ENCODE data around the gene HELT. TPM values are rescaled to one million over a fixed set of nuclear protein-coding genes. Genes with fewer than 3 reads are reported as not detected.

Gene HELT
- total and polyA plus RNA-seq, 2 of the 4 experiments (the other 2 are of a cell fraction) = not detected

DNA sequence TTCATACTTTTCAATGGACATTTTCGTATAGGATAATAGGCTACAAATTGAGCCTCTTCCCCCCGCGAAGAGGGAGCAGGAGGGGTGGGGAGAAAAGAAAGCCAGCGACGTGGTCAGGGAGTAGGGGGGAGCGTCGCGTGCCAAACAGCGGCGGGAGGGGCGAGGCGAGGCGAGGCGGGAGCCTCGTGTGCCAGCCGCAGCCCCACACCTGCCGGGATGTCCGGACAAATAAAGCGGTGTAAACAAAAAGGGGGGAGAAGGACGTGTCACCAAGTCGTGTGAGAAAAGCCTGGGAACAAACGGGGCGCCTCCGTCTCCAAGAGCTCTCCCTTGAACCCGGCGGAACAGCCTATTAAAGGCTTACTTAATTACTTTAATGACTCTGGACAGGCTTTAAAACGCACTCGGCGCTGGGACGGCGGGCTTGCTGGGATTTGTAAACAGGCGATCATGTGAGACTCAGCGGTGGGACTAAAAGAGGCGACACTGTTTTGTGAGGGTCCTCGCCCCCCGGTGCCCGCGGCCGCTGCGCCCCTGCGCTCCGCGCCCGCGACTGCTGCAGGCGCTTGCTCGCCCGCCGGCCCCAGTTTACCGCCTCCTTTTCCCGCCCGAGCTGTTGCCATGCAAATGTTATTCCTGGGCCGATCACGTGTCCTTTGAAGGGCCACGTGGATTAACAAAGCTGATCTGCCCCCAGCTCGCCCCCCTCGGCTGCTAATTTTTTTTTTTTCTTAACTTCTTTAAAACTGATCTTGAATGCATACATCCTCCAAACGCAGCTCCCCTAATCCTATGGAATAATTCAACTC is at the start of gene HELT (continued):
- TF ChIP-seq NFE2L2 (IDR thresholded peaks at IDR 0.05; ENCODE audit: low read depth, low read length) (no peak), POLR2A (IDR thresholded peaks at IDR 0.05; ENCODE audit: low read depth, low read length) (no peak), CEBPB (IDR thresholded peaks at IDR 0.05; ENCODE audit: low read depth, low read length) (no peak), BHLHE40 (IDR thresholded peaks at IDR 0.05; ENCODE audit: low read depth, low read length) (no peak)

DNA sequence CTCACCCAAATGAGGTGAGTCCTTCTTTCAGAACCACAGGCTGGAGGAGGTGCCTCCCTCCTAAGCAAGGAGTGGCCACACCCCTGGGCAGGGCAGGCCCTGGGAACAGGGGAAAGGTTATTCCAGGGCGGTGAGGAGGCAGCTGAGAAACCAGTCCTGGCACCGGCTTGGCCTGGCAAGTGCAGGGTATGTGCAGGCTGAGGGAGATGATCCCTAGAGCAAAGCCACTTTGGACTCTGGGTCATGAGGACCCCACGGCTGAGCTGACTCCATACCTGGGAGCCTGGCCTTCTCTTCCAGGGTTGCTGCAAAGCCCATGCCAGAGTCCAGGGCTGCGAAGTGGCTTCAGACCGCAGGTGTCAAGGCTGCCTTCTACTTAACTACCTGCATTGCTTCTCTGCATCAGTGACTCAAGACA is 49.5 kb upstream of the HELT start:
- Histone ChIP-seq H3K36me3 (ENCODE audit: control insufficient read depth, insufficient read depth, low read length) (no peaks in the 10 kb centered on the region), H3K14ac (replicated peaks; ENCODE audit: low read depth, low read length) (no peak overlapping the region), H3K4me3 (ENCODE audit: insufficient read depth, low read depth, low read length) (no peak overlapping the region), H4K5ac (ENCODE audit: low read depth, low read length) (no peak overlapping the region), H3K27me3 (ENCODE audit: control insufficient read depth, insufficient read depth, low read length) (no peaks in the 10 kb centered on the region; the same call in 1 of the 2 replicates), H2AFZ (replicated peaks; ENCODE audit: low read length, poor library complexity) (no peak overlapping the region), H2AK5ac (ENCODE audit: low read depth, low read length) (no peak overlapping the region), H3K79me1 (ENCODE audit: low read depth in 1 of 2, low read length in 2 of 2) (no peaks in the 10 kb centered on the region), H2BK20ac (ENCODE audit: low read depth, low read length) (no peak overlapping the region), H2BK5ac (ENCODE audit: low read depth, low read length, poor library complexity, severe bottlenecking) (no peak overlapping the region), H3K18ac (ENCODE audit: low read depth, low read length) (no peak overlapping the region), H4K8ac (ENCODE audit: low read depth in 2 of 2, low read length in 2 of 2) (no peak overlapping the region), H3K9me3 (ENCODE audit: control insufficient read depth, insufficient read depth, low read length) (no peaks in the 10 kb centered on the region), H4K91ac (ENCODE audit: insufficient read depth, low read depth, low read length) (no peak overlapping the region), H3K4ac (ENCODE audit: low read depth, low read length) (no peak overlapping the region), H3K56ac (ENCODE audit: extremely low read depth, insufficient read depth, low read length) (no peak overlapping the region), H3K9me1 (ENCODE audit: insufficient read depth, low read length) (no peaks in the 10 kb centered on the region), H3K4me1 (ENCODE audit: control insufficient read depth, insufficient read depth, low read length) (no peaks in the 10 kb centered on the region), H2AK9ac (replicated peaks; ENCODE audit: low read depth, low read length, poor library complexity) (no peak overlapping the region), H3K4me2 (ENCODE audit: low read depth, low read length) (no peak overlapping the region), H2BK120ac (ENCODE audit: low read depth, low read length) (no peak overlapping the region), H4K20me1 (ENCODE audit: insufficient read depth, low read length) (no peaks in the 10 kb centered on the region), H3K27ac (ENCODE audit: insufficient read depth, low read length) (no peak overlapping the region), H2BK15ac (ENCODE audit: low read depth, low read length) (no peak overlapping the region), H3K9ac (ENCODE audit: low read depth, low read length) (no peak overlapping the region), H3K23ac (ENCODE audit: low read depth, low read length) (no peak overlapping the region)
- in situ Hi-C loops (cut with MboI; ENCODE audit: low sequenced_read_pairs) (no loop called here), dilution Hi-C loops (cut with HindIII; ENCODE audit: low sequenced_read_pairs, unreplicated experiment) (no loop called here), intact Hi-C loops (cut with micrococcal nuclease) (no loop called here)
- ATAC-seq (ENCODE audit: low read depth) (no peak), DNase-seq (no peak)
- CTCF ChIA-PET = interaction anchor here (0.6 kb wide), 1 partner anchor 124 kb away, joined by 4 read pairs; no protein-coding TSS in a partner anchor
- 82% methylated on average over 2 of the region's 5 CpGs; no CpG with 5 or more reads in 1 of the 2 experiments for WGBS, 2 experiments (ENCODE audit: extremely low coverage in 2 of 2, insufficient read length in 1 of 2)
- no TSS peak for BruUV-seq (replicated peaks)
- POLR2A ChIA-PET (ENCODE audit: unreplicated experiment) = no interaction called here
- TF ChIP-seq, protein P1, sequence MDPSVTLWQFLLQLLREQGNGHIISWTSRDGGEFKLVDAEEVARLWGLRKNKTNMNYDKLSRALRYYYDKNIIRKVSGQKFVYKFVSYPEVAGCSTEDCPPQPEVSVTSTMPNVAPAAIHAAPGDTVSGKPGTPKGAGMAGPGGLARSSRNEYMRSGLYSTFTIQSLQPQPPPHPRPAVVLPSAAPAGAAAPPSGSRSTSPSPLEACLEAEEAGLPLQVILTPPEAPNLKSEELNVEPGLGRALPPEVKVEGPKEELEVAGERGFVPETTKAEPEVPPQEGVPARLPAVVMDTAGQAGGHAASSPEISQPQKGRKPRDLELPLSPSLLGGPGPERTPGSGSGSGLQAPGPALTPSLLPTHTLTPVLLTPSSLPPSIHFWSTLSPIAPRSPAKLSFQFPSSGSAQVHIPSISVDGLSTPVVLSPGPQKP (IDR thresholded peaks at IDR 0.05; ENCODE audit: borderline replicate concordance, low read depth, low read length) = no peak
- TF ChIP-seq BHLHE40 (IDR thresholded peaks at IDR 0.05; ENCODE audit: low read depth, low read length) (no peak), RFX5 (IDR thresholded peaks at IDR 0.05; ENCODE audit: low read depth, low read length) (no peak), SMC3 (IDR thresholded peaks at IDR 0.05; ENCODE audit: low read depth, low read length) (no peak), CHD1 (IDR thresholded peaks at IDR 0.05; ENCODE audit: low read depth, low read length) (no peak), MXI1 (IDR thresholded peaks at IDR 0.05; ENCODE audit: borderline replicate concordance, low read depth, low read length) (no peak), FOS (IDR thresholded peaks at IDR 0.05; ENCODE audit: low read depth, low read length) (no peak), CEBPB (IDR thresholded peaks at IDR 0.05; ENCODE audit: low read depth, low read length) (no peak), MAZ (IDR thresholded peaks at IDR 0.05; ENCODE audit: borderline replicate concordance, low read depth, low read length) (no peak)
- TF ChIP-seq, protein P2, sequence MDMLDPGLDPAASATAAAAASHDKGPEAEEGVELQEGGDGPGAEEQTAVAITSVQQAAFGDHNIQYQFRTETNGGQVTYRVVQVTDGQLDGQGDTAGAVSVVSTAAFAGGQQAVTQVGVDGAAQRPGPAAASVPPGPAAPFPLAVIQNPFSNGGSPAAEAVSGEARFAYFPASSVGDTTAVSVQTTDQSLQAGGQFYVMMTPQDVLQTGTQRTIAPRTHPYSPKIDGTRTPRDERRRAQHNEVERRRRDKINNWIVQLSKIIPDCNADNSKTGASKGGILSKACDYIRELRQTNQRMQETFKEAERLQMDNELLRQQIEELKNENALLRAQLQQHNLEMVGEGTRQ (IDR thresholded peaks at IDR 0.05; ENCODE audit: low read depth, low read length) = no peak
- TF ChIP-seq, protein P3, sequence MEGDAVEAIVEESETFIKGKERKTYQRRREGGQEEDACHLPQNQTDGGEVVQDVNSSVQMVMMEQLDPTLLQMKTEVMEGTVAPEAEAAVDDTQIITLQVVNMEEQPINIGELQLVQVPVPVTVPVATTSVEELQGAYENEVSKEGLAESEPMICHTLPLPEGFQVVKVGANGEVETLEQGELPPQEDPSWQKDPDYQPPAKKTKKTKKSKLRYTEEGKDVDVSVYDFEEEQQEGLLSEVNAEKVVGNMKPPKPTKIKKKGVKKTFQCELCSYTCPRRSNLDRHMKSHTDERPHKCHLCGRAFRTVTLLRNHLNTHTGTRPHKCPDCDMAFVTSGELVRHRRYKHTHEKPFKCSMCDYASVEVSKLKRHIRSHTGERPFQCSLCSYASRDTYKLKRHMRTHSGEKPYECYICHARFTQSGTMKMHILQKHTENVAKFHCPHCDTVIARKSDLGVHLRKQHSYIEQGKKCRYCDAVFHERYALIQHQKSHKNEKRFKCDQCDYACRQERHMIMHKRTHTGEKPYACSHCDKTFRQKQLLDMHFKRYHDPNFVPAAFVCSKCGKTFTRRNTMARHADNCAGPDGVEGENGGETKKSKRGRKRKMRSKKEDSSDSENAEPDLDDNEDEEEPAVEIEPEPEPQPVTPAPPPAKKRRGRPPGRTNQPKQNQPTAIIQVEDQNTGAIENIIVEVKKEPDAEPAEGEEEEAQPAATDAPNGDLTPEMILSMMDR (conservative IDR thresholded peaks at IDR 0.05; ENCODE audit: low read depth, low read length) = no peak
